ENCODE measurements around the gene PLA2G5. TPM values are rescaled to one million over a fixed set of nuclear protein-coding genes. Genes with fewer than 3 reads are reported as not detected.
"Not testable (repeated sequence)": the region's sequence is repeated elsewhere in the genome, so short reads cannot be mapped to it uniquely, and the experiment has no call there.

Gene PLA2G5
- total RNA-seq, 1 donor from 2014 or later: not detected

DNA sequence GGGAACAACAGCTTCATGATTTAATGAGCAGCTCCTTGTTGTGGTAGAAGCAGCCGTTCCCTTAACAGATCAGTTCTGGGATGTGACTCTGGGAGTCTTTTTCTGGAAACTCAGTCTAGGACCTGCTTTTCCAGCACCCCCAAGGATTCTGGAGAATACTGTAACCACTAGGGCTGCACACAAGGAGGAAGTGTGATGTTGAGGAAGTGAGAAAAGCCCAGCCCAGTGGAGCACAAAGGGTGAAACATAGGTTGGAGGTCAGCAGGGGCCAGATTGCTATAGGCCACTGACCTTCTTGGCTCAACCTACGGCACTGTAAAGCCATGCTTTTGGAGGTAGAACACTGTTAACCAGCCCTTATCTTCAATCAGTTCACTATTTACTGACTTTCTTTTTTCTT lies 10.1 kb upstream of the PLA2G5 start:
- Mint-ChIP-seq H3K4me1 (peaks cover 19% of the 10 kb centered on the region), H3K4me3 (no peak overlapping the region), H3K27me3 (ENCODE audit: low read depth) (peaks cover 13% of the 10 kb centered on the region), H3K9me3 (no peaks in the 10 kb centered on the region), H3K27ac (ENCODE audit: unreplicated experiment) (no peak overlapping the region), H3K36me3 (ENCODE audit: low read depth) (no peaks in the 10 kb centered on the region)
- TF ChIP-seq, protein P1, sequence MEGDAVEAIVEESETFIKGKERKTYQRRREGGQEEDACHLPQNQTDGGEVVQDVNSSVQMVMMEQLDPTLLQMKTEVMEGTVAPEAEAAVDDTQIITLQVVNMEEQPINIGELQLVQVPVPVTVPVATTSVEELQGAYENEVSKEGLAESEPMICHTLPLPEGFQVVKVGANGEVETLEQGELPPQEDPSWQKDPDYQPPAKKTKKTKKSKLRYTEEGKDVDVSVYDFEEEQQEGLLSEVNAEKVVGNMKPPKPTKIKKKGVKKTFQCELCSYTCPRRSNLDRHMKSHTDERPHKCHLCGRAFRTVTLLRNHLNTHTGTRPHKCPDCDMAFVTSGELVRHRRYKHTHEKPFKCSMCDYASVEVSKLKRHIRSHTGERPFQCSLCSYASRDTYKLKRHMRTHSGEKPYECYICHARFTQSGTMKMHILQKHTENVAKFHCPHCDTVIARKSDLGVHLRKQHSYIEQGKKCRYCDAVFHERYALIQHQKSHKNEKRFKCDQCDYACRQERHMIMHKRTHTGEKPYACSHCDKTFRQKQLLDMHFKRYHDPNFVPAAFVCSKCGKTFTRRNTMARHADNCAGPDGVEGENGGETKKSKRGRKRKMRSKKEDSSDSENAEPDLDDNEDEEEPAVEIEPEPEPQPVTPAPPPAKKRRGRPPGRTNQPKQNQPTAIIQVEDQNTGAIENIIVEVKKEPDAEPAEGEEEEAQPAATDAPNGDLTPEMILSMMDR (conservative IDR thresholded peaks at IDR 0.05): no peak
- DNase-seq (ENCODE audit: low read depth, low spot score): no peak

DNA sequence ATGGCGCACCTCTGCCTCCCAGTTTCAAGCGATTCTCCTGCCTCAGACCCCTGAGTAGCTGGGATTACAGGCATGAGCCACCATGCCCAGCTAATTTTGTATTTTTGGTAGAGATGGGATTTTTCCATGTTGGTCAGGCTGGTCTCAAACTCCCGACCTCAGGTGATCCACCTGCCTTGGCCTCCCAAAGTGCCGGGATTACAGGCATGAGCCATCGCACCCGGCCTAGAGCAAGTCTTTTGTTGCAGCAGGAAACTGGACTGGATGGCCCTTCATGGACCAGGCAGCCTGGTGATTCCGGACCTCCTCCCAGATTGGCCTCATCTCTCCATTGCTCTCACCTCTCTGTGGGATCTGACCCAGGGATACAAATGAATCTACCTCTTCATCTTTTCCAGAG lies 9.2 kb upstream of the PLA2G5 start:
- not testable (repeated sequence) for H3K27ac Mint-ChIP-seq (ENCODE audit: unreplicated experiment); H3K4me3 Mint-ChIP-seq; DNase-seq (ENCODE audit: low read depth, low spot score); H3K36me3 Mint-ChIP-seq (ENCODE audit: low read depth); H3K9me3 Mint-ChIP-seq
- peaks cover 19% of the 10 kb centered on the region for H3K4me1 Mint-ChIP-seq
- peaks cover 12% of the 10 kb centered on the region for H3K27me3 Mint-ChIP-seq (ENCODE audit: low read depth)

DNA sequence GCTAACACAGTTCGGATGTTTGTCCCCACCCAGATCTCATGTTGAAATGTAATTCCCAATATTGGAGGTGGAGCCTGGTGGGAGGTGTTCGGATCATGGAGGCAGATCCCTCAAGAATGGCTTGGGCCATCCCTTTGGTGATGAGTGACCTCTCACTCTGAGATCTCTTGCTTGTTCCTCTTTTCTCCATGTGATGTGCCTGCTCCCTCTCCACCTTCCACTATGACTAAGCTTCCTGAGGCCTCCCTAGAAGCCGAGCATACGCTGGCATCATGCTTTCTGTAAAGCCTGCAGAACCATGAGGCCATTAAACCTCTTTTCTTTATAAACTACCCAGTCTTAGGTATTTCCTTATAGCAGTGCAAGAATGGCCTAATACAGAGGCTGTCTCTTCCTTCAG lies 8.1 kb upstream of the PLA2G5 start:
- Mint-ChIP-seq H3K36me3 (ENCODE audit: low read depth) (no peaks in the 10 kb centered on the region), H3K4me1 (peaks cover 19% of the 10 kb centered on the region), H3K4me3 (no peak overlapping the region), H3K27ac (ENCODE audit: unreplicated experiment) (no peak overlapping the region), H3K27me3 (ENCODE audit: low read depth) (peaks cover 9% of the 10 kb centered on the region), H3K9me3 (no peaks in the 10 kb centered on the region)
- DNase-seq (ENCODE audit: low read depth, low spot score): no peak
- TF ChIP-seq, protein P1 (conservative IDR thresholded peaks at IDR 0.05): no peak

DNA sequence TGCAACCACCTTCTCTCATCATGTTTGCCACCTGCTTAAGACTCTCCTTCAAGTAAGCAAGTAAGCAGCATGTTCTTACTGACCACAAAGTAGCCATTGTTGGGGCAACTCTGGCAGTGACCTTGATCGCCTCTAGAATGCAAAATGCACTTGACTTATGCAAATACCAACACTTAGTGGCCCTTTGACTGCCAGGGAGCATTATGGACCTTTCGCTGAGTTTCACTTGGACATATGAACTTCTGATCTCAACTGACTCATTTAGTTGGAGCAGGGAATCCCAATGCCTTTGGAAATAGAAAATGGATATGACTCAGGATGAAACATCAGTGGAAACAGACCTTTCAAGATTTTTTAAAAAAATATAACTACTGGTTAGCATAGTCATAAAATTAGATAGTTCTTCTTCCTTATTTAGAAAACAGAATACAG lies 6.1 kb upstream of the PLA2G5 start:
- H3K36me3 Mint-ChIP-seq (ENCODE audit: low read depth): no peaks in the 10 kb centered on the region
- peaks cover 8% of the 10 kb centered on the region for H3K4me1 Mint-ChIP-seq
- H3K4me3 Mint-ChIP-seq: no peak overlapping the region
- H3K9me3 Mint-ChIP-seq: no peaks in the 10 kb centered on the region
- peaks cover 9% of the 10 kb centered on the region for H3K27me3 Mint-ChIP-seq (ENCODE audit: low read depth)
- TF ChIP-seq, protein P1 (conservative IDR thresholded peaks at IDR 0.05): no peak
- no peak overlapping the region for H3K27ac Mint-ChIP-seq (ENCODE audit: unreplicated experiment)
- no peak for DNase-seq (ENCODE audit: low read depth, low spot score)

DNA sequence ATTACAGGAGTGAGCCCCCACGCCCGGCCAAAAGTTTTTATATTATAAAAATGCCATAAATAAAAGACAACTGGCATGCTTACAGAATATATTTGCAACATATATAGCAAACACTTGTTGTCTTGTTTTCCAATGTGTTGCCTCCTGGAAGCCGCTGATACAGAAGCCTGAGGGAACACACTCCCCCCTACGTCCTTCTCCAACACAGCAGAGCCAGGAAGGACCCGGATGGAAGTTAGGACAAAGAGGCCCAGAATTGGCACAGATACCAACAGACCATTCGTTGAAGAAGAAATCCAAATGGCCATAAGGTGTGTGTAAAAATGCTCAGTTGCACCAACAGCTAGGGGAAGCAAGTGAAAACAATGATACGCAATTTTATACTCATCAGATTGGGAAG lies 1.3 kb upstream of the PLA2G5 start:
- Mint-ChIP-seq H3K4me1 (no peaks in the 10 kb centered on the region), H3K36me3 (ENCODE audit: low read depth) (no peaks in the 10 kb centered on the region)
- DNase-seq (ENCODE audit: low read depth, low spot score): no peak

DNA sequence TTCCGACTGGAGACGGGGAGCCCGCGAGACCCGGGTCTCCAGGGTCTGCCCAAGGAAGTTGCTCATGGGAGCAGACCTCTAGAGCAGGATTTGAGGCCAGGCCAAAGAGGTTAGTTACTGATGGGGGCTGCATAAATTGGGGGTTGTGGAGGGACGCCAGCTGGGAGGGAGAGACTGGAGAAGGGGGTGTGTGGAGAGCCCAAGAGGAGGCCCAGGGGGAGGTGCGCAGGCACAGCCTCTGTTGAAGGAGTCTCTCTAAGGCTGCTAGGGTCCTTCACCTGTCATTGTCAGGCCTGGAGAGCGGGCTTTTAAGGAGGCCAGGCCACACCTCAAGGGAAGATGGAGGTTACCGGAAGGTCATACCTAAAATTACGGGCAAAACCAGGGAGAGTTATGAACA lies 363 bp downstream of the PLA2G5 start:
- Mint-ChIP-seq H3K4me1 (no peaks in the 10 kb centered on the region), H3K4me3 (no peak overlapping the region), H3K9me3 (no peaks in the 10 kb centered on the region), H3K27ac (ENCODE audit: unreplicated experiment) (no peak overlapping the region), H3K27me3 (ENCODE audit: low read depth) (peaks cover 7% of the 10 kb centered on the region), H3K36me3 (ENCODE audit: low read depth) (no peaks in the 10 kb centered on the region)
- TF ChIP-seq, protein P1 (conservative IDR thresholded peaks at IDR 0.05): no peak
- no peak for DNase-seq (ENCODE audit: low read depth, low spot score)

More for the DNA sequence above, 1.3 kb upstream of the PLA2G5 start:
- H3K27me3 Mint-ChIP-seq (ENCODE audit: low read depth): peaks cover 9% of the 10 kb centered on the region
- no peak overlapping the region for H3K27ac Mint-ChIP-seq (ENCODE audit: unreplicated experiment)
- no peaks in the 10 kb centered on the region for H3K9me3 Mint-ChIP-seq
- H3K4me3 Mint-ChIP-seq: no peak overlapping the region
- TF ChIP-seq, protein P1 (conservative IDR thresholded peaks at IDR 0.05): no peak

Data from neural crest cell (in vitro differentiated cells).